HepG2 (cell line): Measurements from ENCODE around the gene CTIF. TPM values are rescaled to one million over a fixed set of nuclear protein-coding genes. Genes with fewer than 3 reads are reported as not detected.

Experiments
- CREB1 ChIP-seq, 2 experiments: fragments of 450-650 bp in 1 of 2; IDR thresholded peaks; 2 replicates each; pipeline ENCODE4 v1.6.1; 2016 to 2017; ENCODE audit warnings: control low read depth in 1 of 2, mild to moderate bottlenecking in 1 of 2, missing compliant biosample characterization in 1 of 2, missing genetic modification characterization in 1 of 2
- DR1 ChIP-seq: sonication (generic); formaldehyde crosslinking; IDR thresholded peaks from 2 replicates; pipeline ENCODE4 v1.8.0; 2021; ENCODE audit warnings: mild to moderate bottlenecking, missing genetic modification reagents, inconsistent platforms
- KMT2A ChIP-seq: sonication (generic); formaldehyde crosslinking; IDR thresholded peaks from 2 replicates; pipeline ENCODE4 v1.4.0; 2020; ENCODE audit warnings: missing genetic modification reagents
- POLR2AphosphoS2 ChIP-seq: IDR thresholded peaks from 2 replicates; pipeline ENCODE4 v1.6.1; 2011; ENCODE audit warnings: low read depth, low read length, improper control_type of control experiment
- RXRB ChIP-seq: IDR thresholded peaks from 2 replicates; pipeline ENCODE4 v1.6.1; 2016; ENCODE audit warnings: borderline replicate concordance, missing genetic modification reagents, missing compliant biosample characterization
- SAP130 ChIP-seq: IDR thresholded peaks from 2 replicates; pipeline ENCODE4 v1.6.1; 2016; ENCODE audit warnings: low read depth
- SP4 ChIP-seq: sonication (generic); formaldehyde crosslinking; IDR thresholded peaks from 2 replicates; pipeline ENCODE4 v1.8.1; 2023; ENCODE audit warnings: mild to moderate bottlenecking, missing genetic modification reagents
- TAF1 ChIP-seq: sonication (generic); formaldehyde crosslinking; IDR thresholded peaks from 2 replicates; pipeline ENCODE4 v1.4.0; 2020; ENCODE audit warnings: missing genetic modification reagents
- TFAP4 ChIP-seq: sonication (generic); IDR thresholded peaks from 2 replicates; pipeline ENCODE4 v1.6.1; 2016; ENCODE audit warnings: low read depth, borderline replicate concordance
- XRCC5 ChIP-seq: fragments of 200-400 bp; formaldehyde crosslinking; optimal IDR thresholded peaks from 2 replicates; pipeline ENCODE3; 2017; ENCODE audit warnings: mild to moderate bottlenecking, low read length
- ZBTB7B ChIP-seq: sonication (generic); formaldehyde crosslinking; IDR thresholded peaks from 2 replicates; pipeline ENCODE4 v1.4.0; 2020; ENCODE audit warnings: missing genetic modification reagents
- ZFP36L2 ChIP-seq: sonication (generic); formaldehyde crosslinking; IDR thresholded peaks from 2 replicates; pipeline ENCODE4 v1.4.0; 2020; ENCODE audit warnings: missing genetic modification reagents
- ZFP91 ChIP-seq: sonication (generic); formaldehyde crosslinking; IDR thresholded peaks from 2 replicates; pipeline ENCODE4 v1.9.0; 2022; ENCODE audit warnings: missing genetic modification reagents, mild to moderate bottlenecking, borderline replicate concordance
- ZNF414 ChIP-seq: sonication (generic); formaldehyde crosslinking; IDR thresholded peaks from 2 replicates; pipeline ENCODE4 v1.5.0; 2020; ENCODE audit warnings: missing genetic modification reagents
- ZNF629 ChIP-seq: sonication (generic); formaldehyde crosslinking; conservative IDR thresholded peaks from 2 replicates; pipeline ENCODE4 v1.5.0; 2020; ENCODE audit warnings: missing genetic modification reagents
- polyA plus RNA-seq, 8 experiments: library from polyadenylated mRNA; depleted of rRNA in 3 of 8; stranded (reverse) in 7 of 8; unstranded in 1 of 8; fragments of >200 nt; fragmentation: Illumina TruSeq in 4 of 8; extraction: Trizol in 4 of 8; gene quantifications; 2 replicates each; pipeline versions ENCODE4 v1.2.1 to v1.2.3, GENCODE V29; 2011 to 2016; ENCODE audit warnings: low read depth in 4 of 8, missing spikeins in 1 of 8, mixed read lengths in 1 of 8; ENCODE audit not compliant: insufficient read depth in 1 of 8
- total RNA-seq, 5 experiments: library from RNA; depleted of rRNA; stranded (reverse); fragments of >200 nt; fragmentation: Illumina TruSeq; extraction: Trizol; gene quantifications; 2 replicates each; pipeline ENCODE4 v1.2.3, GENCODE V29; 2016; ENCODE audit warnings: low read depth in 1 of 5
- TF ChIP-seq, protein P1 (sequence below): sonication (generic); formaldehyde crosslinking; IDR thresholded peaks from 2 replicates; pipeline ENCODE4 v1.4.0; 2020; ENCODE audit warnings: missing genetic modification reagents
- TF ChIP-seq, protein P2 (sequence below): sonication (generic); formaldehyde crosslinking; IDR thresholded peaks from 2 replicates; pipeline ENCODE4 v1.4.0; 2020; ENCODE audit warnings: missing genetic modification reagents

Gene CTIF
- total and polyA plus RNA-seq, 2 of the 13 experiments (the other 11 are each of a cell fraction or from before 2014, with no cell fraction given), result 18.2 to 28.0 TPM

- TF ChIP-seq, protein P1, sequence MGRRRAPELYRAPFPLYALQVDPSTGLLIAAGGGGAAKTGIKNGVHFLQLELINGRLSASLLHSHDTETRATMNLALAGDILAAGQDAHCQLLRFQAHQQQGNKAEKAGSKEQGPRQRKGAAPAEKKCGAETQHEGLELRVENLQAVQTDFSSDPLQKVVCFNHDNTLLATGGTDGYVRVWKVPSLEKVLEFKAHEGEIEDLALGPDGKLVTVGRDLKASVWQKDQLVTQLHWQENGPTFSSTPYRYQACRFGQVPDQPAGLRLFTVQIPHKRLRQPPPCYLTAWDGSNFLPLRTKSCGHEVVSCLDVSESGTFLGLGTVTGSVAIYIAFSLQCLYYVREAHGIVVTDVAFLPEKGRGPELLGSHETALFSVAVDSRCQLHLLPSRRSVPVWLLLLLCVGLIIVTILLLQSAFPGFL (CRISPR knock-in tag), result no peak
- TF ChIP-seq ZNF414 (CRISPR knock-in tag), result no peak
- TF ChIP-seq RXRB (CRISPR knock-in tag), result peak; percentile 41; the same call in 1 of the 2 replicates
- no peak for TF ChIP-seq DR1 (CRISPR knock-in tag)
- peak; percentile 46; the same call in 1 of the 2 replicates for TF ChIP-seq TAF1 (CRISPR knock-in tag)
- peak; percentile 73 for TF ChIP-seq XRCC5
- peak; percentile 73 for TF ChIP-seq SP4 (CRISPR knock-in tag)
- no peak for TF ChIP-seq KMT2A (CRISPR knock-in tag)
- peak; percentile 88 for TF ChIP-seq SAP130 (CRISPR knock-in tag)
- TF ChIP-seq, protein P2, sequence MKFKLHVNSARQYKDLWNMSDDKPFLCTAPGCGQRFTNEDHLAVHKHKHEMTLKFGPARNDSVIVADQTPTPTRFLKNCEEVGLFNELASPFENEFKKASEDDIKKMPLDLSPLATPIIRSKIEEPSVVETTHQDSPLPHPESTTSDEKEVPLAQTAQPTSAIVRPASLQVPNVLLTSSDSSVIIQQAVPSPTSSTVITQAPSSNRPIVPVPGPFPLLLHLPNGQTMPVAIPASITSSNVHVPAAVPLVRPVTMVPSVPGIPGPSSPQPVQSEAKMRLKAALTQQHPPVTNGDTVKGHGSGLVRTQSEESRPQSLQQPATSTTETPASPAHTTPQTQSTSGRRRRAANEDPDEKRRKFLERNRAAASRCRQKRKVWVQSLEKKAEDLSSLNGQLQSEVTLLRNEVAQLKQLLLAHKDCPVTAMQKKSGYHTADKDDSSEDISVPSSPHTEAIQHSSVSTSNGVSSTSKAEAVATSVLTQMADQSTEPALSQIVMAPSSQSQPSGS (CRISPR knock-in tag), result no peak
- no peak for TF ChIP-seq ZFP36L2 (CRISPR knock-in tag)
- TF ChIP-seq ZBTB7B, result peak; percentile 87; the same call in 1 of the 2 replicates
- TF ChIP-seq CREB1 (IDR thresholded peaks at IDR 0.05), result no peak
- TF ChIP-seq CREB1 (CRISPR knock-in tag; IDR thresholded peaks at IDR 0.05), result no peak
- no peak for TF ChIP-seq POLR2AphosphoS2
- peak; percentile 69; the same call in 1 of the 2 replicates for TF ChIP-seq TFAP4
- TF ChIP-seq ZNF629 (CRISPR knock-in tag), result no peak
- peak; percentile 79; the same call in 1 of the 2 replicates for TF ChIP-seq ZFP91
Observed at GRCh38 chr18:48896875-48897511, 358.2 kb downstream of the CTIF start (continued).
